Measurements from ENCODE around the gene PPP2R3B. TPM values are rescaled to one million over a fixed set of nuclear protein-coding genes. Genes with fewer than 3 reads are reported as not detected.
"Not testable (repeated sequence)": the region's sequence is repeated elsewhere in the genome, so short reads cannot be mapped to it uniquely, and the experiment has no call there.

PPP2R3B gene
- total RNA-seq, 1 experiment from 2014 or later, result 130 TPM

GRCh38 chrX:329291-329910, 57.3 kb downstream of the PPP2R3B start:
- Mint-ChIP-seq H3K27ac (no peak overlapping the region), H3K9me3 (no peaks in the 10 kb centered on the region), H3K4me3 (no peak overlapping the region), H3K4me1 (peaks cover 6% of the 10 kb centered on the region), H3K36me3 (no peaks in the 10 kb centered on the region), H3K27me3 (ENCODE audit: low read depth) (0 out of 2 replicates have a peak, but pooled peaks cover 11% of the 10 kb centered on the region)
- CTCF ChIA-PET, result no interaction called here
- POLR2A ChIA-PET, result no interaction called here
- TF ChIP-seq GRHL2 (CRISPR knock-in tag; IDR thresholded peaks at IDR 0.05; ENCODE audit: insufficient replicate concordance, severe bottlenecking) (no peak), JUN (CRISPR knock-in tag; IDR thresholded peaks at IDR 0.05) (no peak)
- no peak for DNase-seq (ENCODE audit: low spot score)
- ATAC-seq, result no peak

GRCh38 chrX:327660-328126, 59.0 kb downstream of the PPP2R3B start:
- DNase-seq (ENCODE audit: low spot score), result no peak
- POLR2A ChIA-PET, result no interaction called here
- H3K27me3 Mint-ChIP-seq (ENCODE audit: low read depth), result 0 out of 2 replicates have a peak, but pooled peaks cover 11% of the 10 kb centered on the region
- no peaks in the 10 kb centered on the region for H3K9me3 Mint-ChIP-seq
- peaks cover 10% of the 10 kb centered on the region for H3K4me1 Mint-ChIP-seq
- CTCF ChIA-PET, result no interaction called here
- no peak for ATAC-seq
- TF ChIP-seq CTCF (IDR thresholded peaks at IDR 0.05) (no peak), TCF7 (CRISPR knock-in tag; IDR thresholded peaks at IDR 0.05; ENCODE audit: low read depth) (no peak), E2F4 (CRISPR knock-in tag; IDR thresholded peaks at IDR 0.05; ENCODE audit: borderline replicate concordance, low read depth) (no peak), USF2 (CRISPR knock-in tag; IDR thresholded peaks at IDR 0.05) (0 out of 2 replicates have a peak, but pooled peaks have one; percentile 26), ATF3 (CRISPR knock-in tag; conservative IDR thresholded peaks at IDR 0.05) (no peak)
- H3K4me3 Mint-ChIP-seq, result no peak overlapping the region
- H3K36me3 Mint-ChIP-seq, result no peaks in the 10 kb centered on the region
- no peak overlapping the region for H3K27ac Mint-ChIP-seq

GRCh38 chrX:324664-325063, 62.0 kb downstream of the PPP2R3B start:
- POLR2A ChIA-PET, H3K4me3 Mint-ChIP-seq, ATAC-seq, H3K9me3 Mint-ChIP-seq, CTCF ChIA-PET, H3K27ac Mint-ChIP-seq, H3K36me3 Mint-ChIP-seq: not testable (repeated sequence)
- peak; percentile 10 for DNase-seq (ENCODE audit: low spot score)
- Mint-ChIP-seq H3K4me1 (peaks cover 16% of the 10 kb centered on the region), H3K27me3 (ENCODE audit: low read depth) (0 out of 2 replicates have a peak, but pooled peaks cover 10% of the 10 kb centered on the region)

GRCh38 chrX:323721-324628, 62.7 kb downstream of the PPP2R3B start:
- H3K9me3 Mint-ChIP-seq, result no peaks in the 10 kb centered on the region
- ChIA-PET CTCF (no interaction called here), POLR2A (no interaction called here)
- 0 out of 2 replicates have a peak, but pooled peaks cover 7% of the 10 kb centered on the region for H3K27me3 Mint-ChIP-seq (ENCODE audit: low read depth)
- peak overlapping the region; percentile 49 for H3K4me3 Mint-ChIP-seq
- ATAC-seq, result peak; percentile 42
- peak; percentile 76 for DNase-seq (ENCODE audit: low spot score)
- H3K36me3 Mint-ChIP-seq, result no peaks in the 10 kb centered on the region
- H3K27ac Mint-ChIP-seq, result no peak overlapping the region
- H3K4me1 Mint-ChIP-seq, result peaks cover 16% of the 10 kb centered on the region
- TF ChIP-seq JAZF1 (CRISPR knock-in tag; IDR thresholded peaks at IDR 0.05), result no peak
- no peak for TF ChIP-seq NR3C1 (CRISPR knock-in tag; conservative IDR thresholded peaks at IDR 0.05; ENCODE audit: low read depth)
- no peak for TF ChIP-seq ZNF232 (CRISPR knock-in tag; IDR thresholded peaks at IDR 0.05)
- peak; percentile 83 for TF ChIP-seq ZNF121 (CRISPR knock-in tag; IDR thresholded peaks at IDR 0.05)
- 0 out of 2 replicates have a peak, but pooled peaks have one; percentile 22 for TF ChIP-seq GABPB1 (CRISPR knock-in tag; IDR thresholded peaks at IDR 0.05)
- no peak for TF ChIP-seq ELF4 (CRISPR knock-in tag; IDR thresholded peaks at IDR 0.05; ENCODE audit: low read depth)
- TF ChIP-seq ATF2 (CRISPR knock-in tag; IDR thresholded peaks at IDR 0.05; ENCODE audit: borderline replicate concordance, low read depth), result no peak
- TF ChIP-seq ZNF138 (CRISPR knock-in tag; conservative IDR thresholded peaks at IDR 0.05), result 0 out of 2 replicates have a peak, but pooled peaks have one; percentile 44
- no peak for TF ChIP-seq CREB1 (CRISPR knock-in tag; IDR thresholded peaks at IDR 0.05)
- TF ChIP-seq NFE2L1 (CRISPR knock-in tag; IDR thresholded peaks at IDR 0.05), result no peak
- TF ChIP-seq FOXP1 (CRISPR knock-in tag; IDR thresholded peaks at IDR 0.05; ENCODE audit: borderline replicate concordance), result peak; percentile 61; the same call in 1 of the 2 replicates
- peak; percentile 95; the same call in 1 of the 2 replicates for TF ChIP-seq ZBTB43 (CRISPR knock-in tag; IDR thresholded peaks at IDR 0.05)
